Muscle of leg (tissue), 11 donors: ENCODE results near the gene ITGBL1. TPM values are rescaled to one million over a fixed set of nuclear protein-coding genes. Genes with fewer than 3 reads are reported as not detected.

Experiments
- DNase-seq: peaks from one replicate; pipeline ENCODE4 v3.0.0; 2013
- H3K27ac ChIP-seq: one replicate; pipeline ENCODE4 v1.5.1; 2013; ENCODE audit warnings: mild to moderate bottlenecking, low read length, control low read depth
- H3K27me3 ChIP-seq: one replicate; pipeline ENCODE4 v1.6.1; 2013; ENCODE audit warnings: low read length; ENCODE audit not compliant: control insufficient read depth, insufficient read depth
- H3K36me3 ChIP-seq: one replicate; pipeline ENCODE4 v1.6.1; 2013; ENCODE audit warnings: low read length; ENCODE audit not compliant: control insufficient read depth, insufficient read depth
- H3K4me1 ChIP-seq: one replicate; pipeline ENCODE4 v1.6.1; 2013; ENCODE audit warnings: low read length; ENCODE audit not compliant: control insufficient read depth, insufficient read depth
- H3K4me3 ChIP-seq: one replicate; pipeline ENCODE4 v1.5.1; 2013; ENCODE audit warnings: low read length, control low read depth
- H3K9me3 ChIP-seq: replicated peaks from 2 replicates; pipeline ENCODE4 v1.6.1; 2013; ENCODE audit warnings: low read depth, low read length; ENCODE audit not compliant: control insufficient read depth
- WGBS: methylation state at CpG from one replicate; pipeline ENCODE4 v1.1.5; 2013; ENCODE audit warnings: missing lambda C conversion rate; ENCODE audit not compliant: insufficient coverage; 5-methylcytosine and 5-hydroxymethylcytosine counted together
- polyA plus RNA-seq, 8 donors: library from polyadenylated mRNA; unstranded; fragments of 120-200 nt; gene quantifications; one replicate each; pipeline versions ENCODE4 v1.2.1 to v1.2.3, GENCODE V29; 2013; ENCODE audit warnings: inconsistent platforms in 1 of 8, low replicate concordance in 1 of 8; ENCODE audit not compliant: insufficient read length in 8 of 8, insufficient read depth in 1 of 8
- total RNA-seq: library from RNA; stranded (reverse); fragments of 120-200 nt; gene quantifications from one replicate; pipeline ENCODE4 v1.2.4, GENCODE V29; 2013

Gene ITGBL1
- total and polyA plus RNA-seq, 9 donors, result 0.96 to 22.4 (median 3.3) TPM

DNA sequence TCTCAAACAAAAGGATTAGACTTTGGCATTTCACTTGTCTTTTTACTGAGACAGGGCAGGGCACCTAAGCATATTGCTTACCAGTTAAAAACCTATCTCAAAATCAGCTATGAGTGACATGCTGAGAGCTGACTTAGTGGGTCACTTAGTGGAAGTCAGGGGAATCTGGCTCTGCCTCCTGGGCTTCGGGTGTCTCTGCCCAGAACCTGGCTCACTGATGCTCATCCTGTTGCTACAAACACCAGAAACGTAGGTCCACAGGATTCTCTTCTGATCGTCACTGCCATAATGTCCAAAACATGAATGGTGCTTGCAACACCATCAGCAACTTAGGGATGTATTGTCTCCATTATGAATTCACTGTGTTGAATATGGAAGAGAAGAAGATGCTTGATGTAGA is 276.1 kb downstream of the ITGBL1 start:
- no peak overlapping the region for H3K27ac ChIP-seq
- no peak overlapping the region for H3K4me3 ChIP-seq
- no peaks in the 10 kb centered on the region for H3K36me3 ChIP-seq
- DNase-seq, result no peak
- no peaks in the 10 kb centered on the region for H3K9me3 ChIP-seq
- 41% methylated on average over 2 of the region's 3 CpGs for WGBS
- no peaks in the 10 kb centered on the region for H3K27me3 ChIP-seq
- no peaks in the 10 kb centered on the region for H3K4me1 ChIP-seq

DNA sequence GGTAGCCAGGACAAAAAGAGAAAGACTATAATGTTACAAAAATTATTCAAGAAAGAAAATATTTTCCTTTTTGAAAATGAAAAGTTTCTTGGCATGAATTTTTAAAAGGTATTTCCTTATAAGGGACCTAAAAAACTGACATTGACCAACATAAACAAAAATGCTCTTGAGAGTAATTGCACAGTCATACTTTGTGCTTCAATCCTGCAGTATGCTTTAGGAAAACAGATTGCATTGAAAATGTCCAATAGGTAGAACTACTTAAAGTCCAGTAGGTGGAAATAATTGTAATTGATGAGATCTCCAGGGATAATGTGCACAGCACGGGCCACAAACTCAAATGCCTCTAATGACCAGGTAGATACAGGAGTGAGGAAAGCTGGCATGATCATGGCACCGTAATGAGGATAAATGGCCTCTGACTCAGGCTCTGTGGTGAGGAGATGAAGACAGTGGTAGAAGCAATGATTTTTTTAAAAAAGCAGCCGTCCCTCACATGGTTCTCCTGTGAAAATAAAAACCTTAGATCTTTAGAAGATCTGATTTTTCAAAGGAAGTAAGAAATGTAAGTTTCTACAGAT is 278.0 kb downstream of the ITGBL1 start:
- Histone ChIP-seq H3K27ac (no peak overlapping the region), H3K9me3 (no peaks in the 10 kb centered on the region), H3K27me3 (no peaks in the 10 kb centered on the region), H3K36me3 (no peaks in the 10 kb centered on the region), H3K4me3 (no peak overlapping the region), H3K4me1 (no peaks in the 10 kb centered on the region)
- DNase-seq, result no peak
- 88% methylated on average over 2 of the region's 3 CpGs for WGBS

DNA sequence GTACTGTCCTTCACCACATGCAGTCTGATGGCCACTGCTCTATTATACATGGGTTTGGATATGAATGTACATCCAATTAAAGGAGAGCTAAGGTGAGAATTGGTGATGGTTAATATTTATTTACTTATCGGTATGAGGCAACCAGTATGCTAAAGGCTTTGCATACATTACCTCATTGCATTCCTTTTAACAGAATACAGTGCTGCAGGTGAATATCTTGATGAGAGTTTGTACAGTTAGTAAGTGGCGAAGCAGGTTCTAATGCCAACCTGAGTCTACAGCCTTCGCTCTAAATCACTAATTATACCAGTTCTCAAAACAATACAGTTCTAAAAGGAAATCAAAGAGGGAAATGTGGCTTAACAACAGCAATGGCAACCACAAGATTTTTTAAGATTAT is 284.1 kb downstream of the ITGBL1 start:
- no peak for DNase-seq
- no CpG with 5 or more reads among the region's 3 CpGs for WGBS
- H3K36me3 ChIP-seq, result no peaks in the 10 kb centered on the region
- no peaks in the 10 kb centered on the region for H3K4me1 ChIP-seq
- no peaks in the 10 kb centered on the region for H3K27me3 ChIP-seq
- H3K27ac ChIP-seq, result no peak overlapping the region
- H3K4me3 ChIP-seq, result no peak overlapping the region
- H3K9me3 ChIP-seq, result no peaks in the 10 kb centered on the region

DNA sequence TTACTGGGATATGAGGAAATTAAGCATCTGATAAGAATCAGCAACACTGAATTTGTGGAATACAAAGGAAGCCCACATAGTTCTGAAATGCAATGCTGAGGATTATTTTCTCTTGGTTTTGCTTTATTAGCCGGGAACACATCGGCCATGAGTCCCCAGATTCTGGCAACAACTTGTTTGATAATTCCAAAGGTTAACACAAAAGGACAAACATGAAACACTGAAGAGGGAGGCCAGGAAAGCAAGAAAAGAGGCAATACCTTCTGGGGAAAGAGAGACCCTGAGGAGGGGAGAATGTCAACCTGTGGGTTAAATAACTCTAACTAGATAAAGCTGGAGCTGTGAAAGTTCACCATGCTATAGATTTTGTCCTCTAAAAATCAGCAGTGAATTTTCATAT is 285.9 kb downstream of the ITGBL1 start:
- DNase-seq, result no peak
- no peak overlapping the region for H3K27ac ChIP-seq
- WGBS, result 93% methylated on average over 2 of the region's 2 CpGs
- no peaks in the 10 kb centered on the region for H3K9me3 ChIP-seq
- H3K36me3 ChIP-seq, result no peaks in the 10 kb centered on the region
- H3K27me3 ChIP-seq, result no peaks in the 10 kb centered on the region
- no peaks in the 10 kb centered on the region for H3K4me1 ChIP-seq
- H3K4me3 ChIP-seq, result no peak overlapping the region

DNA sequence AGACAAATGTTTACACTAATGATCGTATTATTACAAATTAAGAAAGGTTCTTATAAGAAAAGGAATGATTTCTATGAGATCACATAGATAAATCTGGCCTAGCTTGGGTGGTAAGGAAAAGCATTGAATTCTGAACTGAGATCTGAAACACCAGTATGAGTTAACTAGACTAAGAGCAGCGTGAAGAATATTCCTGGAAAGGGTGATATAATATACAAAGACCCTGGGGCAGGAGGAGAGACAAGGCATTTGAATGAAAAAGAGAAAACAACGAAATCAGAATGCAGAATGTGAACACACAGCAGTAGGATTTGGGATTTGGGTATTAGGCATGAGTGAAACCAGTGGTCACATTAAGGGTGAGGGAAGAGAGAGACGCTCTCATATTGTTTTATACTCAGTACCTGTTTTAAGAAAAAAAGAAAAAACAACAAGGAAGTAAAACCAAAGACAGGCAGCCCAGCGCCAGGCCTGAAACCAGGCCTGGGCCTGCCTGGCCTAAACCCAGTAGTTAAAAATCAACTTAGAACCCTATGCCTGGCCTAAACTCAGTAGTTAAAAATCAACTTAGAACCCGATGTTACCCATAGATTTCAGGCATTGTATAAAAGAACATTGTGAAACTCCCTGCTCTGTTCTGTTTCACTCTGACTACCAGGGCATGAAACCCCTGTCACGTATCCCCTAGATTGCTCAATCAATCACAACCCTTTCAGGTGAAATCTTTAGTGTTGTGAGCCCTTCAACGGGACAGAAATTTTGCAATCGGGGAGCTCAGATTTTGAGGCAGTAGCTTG is 287.1 kb downstream of the ITGBL1 start:
- Histone ChIP-seq H3K4me1 (no peaks in the 10 kb centered on the region), H3K36me3 (no peaks in the 10 kb centered on the region), H3K27me3 (no peaks in the 10 kb centered on the region), H3K9me3 (no peaks in the 10 kb centered on the region), H3K27ac (no peak overlapping the region), H3K4me3 (no peak overlapping the region)
- WGBS, result 76% methylated on average over 3 of the region's 9 CpGs
- no peak for DNase-seq

DNA sequence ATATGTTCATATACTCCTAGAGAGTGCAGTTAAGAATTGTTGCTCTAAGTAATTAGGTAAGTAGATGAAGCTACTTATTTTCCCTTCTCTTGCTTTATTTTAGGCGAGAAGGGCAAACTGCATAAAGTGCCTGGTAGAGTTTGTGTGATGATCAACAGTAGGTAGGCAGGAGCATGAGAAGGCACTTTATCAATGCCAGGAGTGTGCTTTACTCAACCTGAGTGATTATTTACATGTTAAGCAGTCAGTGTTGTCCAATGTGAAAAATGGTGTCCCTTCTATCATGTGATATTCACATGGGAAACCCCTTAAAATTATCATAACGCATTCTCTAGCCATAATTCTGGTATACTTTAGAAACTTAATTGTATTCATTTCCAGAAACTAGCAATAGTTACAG is 294.0 kb downstream of the ITGBL1 start:
- Histone ChIP-seq H3K36me3 (no peaks in the 10 kb centered on the region), H3K4me1 (no peaks in the 10 kb centered on the region), H3K4me3 (no peak overlapping the region), H3K27ac (no peak overlapping the region), H3K9me3 (no peaks in the 10 kb centered on the region), H3K27me3 (no peaks in the 10 kb centered on the region)
- DNase-seq, result no peak
- WGBS, result no CpG with 5 or more reads among the region's 2 CpGs

DNA sequence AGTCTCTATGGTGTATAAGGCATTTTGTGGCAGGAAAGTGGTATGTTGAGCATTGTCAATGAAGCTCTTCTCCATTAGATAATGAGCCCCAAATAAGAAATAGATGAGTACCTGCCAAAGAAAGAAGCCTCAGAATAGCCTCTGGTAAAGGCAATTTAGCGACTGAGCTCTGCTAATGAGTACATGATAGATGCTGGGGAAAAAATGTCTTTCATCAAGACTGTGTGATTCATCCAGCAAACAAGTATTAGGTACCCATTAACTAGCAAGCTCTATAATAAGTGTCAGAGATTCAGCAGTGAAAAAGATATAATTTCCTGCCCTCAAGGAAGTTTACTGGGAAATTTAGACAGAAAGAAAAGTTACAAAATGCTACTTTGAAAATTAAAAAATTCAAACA is 294.6 kb downstream of the ITGBL1 start:
- Histone ChIP-seq H3K9me3 (no peaks in the 10 kb centered on the region), H3K36me3 (no peaks in the 10 kb centered on the region), H3K27me3 (no peaks in the 10 kb centered on the region), H3K27ac (no peak overlapping the region), H3K4me3 (no peak overlapping the region), H3K4me1 (no peaks in the 10 kb centered on the region)
- DNase-seq, result no peak
- WGBS, result no CpG with 5 or more reads among the region's 1 CpG

DNA sequence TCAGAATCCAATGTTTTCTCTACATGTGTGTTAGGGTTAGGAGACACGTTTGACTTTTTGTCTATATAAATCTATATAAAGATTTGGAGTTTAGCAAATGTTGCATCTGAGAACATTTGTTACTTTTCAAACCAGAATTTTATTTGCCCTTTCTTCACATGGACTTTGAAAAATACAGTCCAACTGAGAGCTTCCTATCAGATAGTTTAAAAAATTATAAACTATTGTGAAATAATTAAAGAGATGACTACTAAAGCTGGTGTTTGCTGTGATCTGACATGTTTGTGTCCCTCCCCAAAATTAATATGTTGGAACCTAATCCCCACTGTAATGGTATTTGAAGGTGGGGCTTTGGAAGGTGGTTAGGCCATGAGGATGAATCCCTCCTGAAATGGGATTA is 297.1 kb downstream of the ITGBL1 start:
- Histone ChIP-seq H3K4me3 (no peak overlapping the region), H3K27ac (no peak overlapping the region), H3K4me1 (no peaks in the 10 kb centered on the region), H3K27me3 (no peaks in the 10 kb centered on the region), H3K36me3 (no peaks in the 10 kb centered on the region), H3K9me3 (no peaks in the 10 kb centered on the region)
- no peak for DNase-seq
- no CpG with 5 or more reads among the region's 1 CpG for WGBS

DNA sequence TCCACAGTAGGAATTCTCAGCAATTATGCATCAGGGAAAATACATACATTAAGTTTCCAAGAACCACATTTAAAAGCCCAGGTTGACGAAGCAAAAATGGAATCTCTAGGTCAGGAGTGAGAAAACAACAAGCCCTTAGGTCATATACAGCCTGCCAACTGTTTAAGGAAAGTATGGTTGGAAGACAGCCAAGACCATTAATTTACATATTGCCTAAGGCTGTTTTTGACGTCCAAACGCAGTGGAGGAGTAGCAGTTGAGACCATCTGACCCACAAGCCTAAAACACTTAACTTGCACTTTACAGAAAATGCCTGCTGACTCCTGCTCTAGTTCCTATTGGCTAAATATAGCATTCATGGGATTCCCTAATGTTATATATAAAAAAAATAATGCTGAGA is 299.0 kb downstream of the ITGBL1 start:
- no peaks in the 10 kb centered on the region for H3K9me3 ChIP-seq
- DNase-seq, result peak; percentile 41
- no peaks in the 10 kb centered on the region for H3K27me3 ChIP-seq
- H3K4me3 ChIP-seq, result no peak overlapping the region
- WGBS, result no CpG with 5 or more reads among the region's 3 CpGs
- H3K36me3 ChIP-seq, result no peaks in the 10 kb centered on the region
- no peak overlapping the region for H3K27ac ChIP-seq
- H3K4me1 ChIP-seq, result no peaks in the 10 kb centered on the region

DNA sequence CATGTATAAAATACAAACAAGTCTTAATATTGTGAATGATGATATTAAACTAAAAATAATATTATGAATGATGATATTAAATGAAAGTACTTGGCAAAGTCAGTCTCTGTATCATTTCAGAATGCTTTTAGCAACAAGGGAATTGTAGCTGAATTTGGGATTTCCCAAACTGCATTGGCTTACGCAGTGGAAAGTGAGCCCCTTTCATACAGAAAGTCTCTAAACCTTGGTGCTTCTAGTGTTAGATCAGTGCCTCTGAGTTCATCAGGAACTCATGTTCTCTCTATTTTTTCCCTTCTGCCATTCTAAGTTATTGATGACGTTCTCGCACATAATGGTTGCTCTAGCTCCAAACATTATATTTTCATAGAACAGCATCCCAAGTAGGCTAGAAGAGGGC is 300.0 kb downstream of the ITGBL1 start:
- H3K27ac ChIP-seq, result no peak overlapping the region
- H3K4me1 ChIP-seq, result no peaks in the 10 kb centered on the region
- WGBS, result no CpG with 5 or more reads among the region's 3 CpGs
- no peaks in the 10 kb centered on the region for H3K9me3 ChIP-seq
- no peak overlapping the region for H3K4me3 ChIP-seq
- no peaks in the 10 kb centered on the region for H3K36me3 ChIP-seq
- no peak for DNase-seq
- H3K27me3 ChIP-seq, result no peaks in the 10 kb centered on the region
